Activated CD8-positive, alpha-beta T cell treated with anti-CD3 and anti-CD28 coated beads for 36 hours (primary cell): ENCODE data around the gene SSBP3. TPM values are rescaled to one million over a fixed set of nuclear protein-coding genes. Genes with fewer than 3 reads are reported as not detected.

Source experiments
- ATAC-seq: fragments of 200-7000 bp; cut with Tn5 transposase; one replicate; pipeline ENCODE4 v1.10.0; 2021; ENCODE audit warnings: mild to moderate bottlenecking, moderate library complexity
- CTCF ChIA-PET: fragments of 350-600 bp; sonication (Branson Sonifier 250); formaldehyde crosslinking; loops from one replicate; lab custom pipeline; 2021; ENCODE audit warnings: antibody characterized with exemption; lab: Charles Lee
- POLR2A ChIA-PET: fragments of 350-600 bp; sonication (Branson Sonifier 250); formaldehyde crosslinking; loops from one replicate; lab custom pipeline; 2021; ENCODE audit warnings: antibody characterized with exemption; lab: Charles Lee
- DNase-seq: peaks from one replicate; pipeline ENCODE4 v3.0.0-alpha.2; 2020
- H3K27ac Mint-ChIP-seq: one replicate; pipeline ENCODE4 v1.8.0; 2021; ENCODE audit warnings: mild to moderate bottlenecking, mixed read lengths
- H3K27me3 Mint-ChIP-seq: one replicate; pipeline ENCODE4 v1.8.0; 2021; ENCODE audit warnings: mixed read lengths
- H3K36me3 Mint-ChIP-seq: one replicate; pipeline ENCODE4 v1.8.0; 2021; ENCODE audit warnings: low read depth, mixed read lengths
- H3K4me1 Mint-ChIP-seq: one replicate; pipeline ENCODE4 v1.8.0; 2021; ENCODE audit warnings: low read depth, mixed read lengths
- H3K4me3 Mint-ChIP-seq: one replicate; pipeline ENCODE4 v1.8.0; 2021; ENCODE audit warnings: mild to moderate bottlenecking, moderate library complexity, mixed read lengths
- H3K9me3 Mint-ChIP-seq: one replicate; pipeline ENCODE4 v1.8.0; 2021; ENCODE audit warnings: mixed read lengths
- CTCF ChIP-seq: fragments of 200-600 bp; IDR thresholded peaks from one replicate; pipeline ENCODE4 v1.8.0; 2022; ENCODE audit warnings: antibody characterized with exemption, mild to moderate bottlenecking
- intact Hi-C: fragments of 100-400 bp; cut with micrococcal nuclease; formaldehyde crosslinking; loops from one replicate; pipeline ENCODE4 v1.10.0; 2022
- total RNA-seq, 2 experiments: library from RNA; stranded (reverse); gene quantifications; one replicate each; pipeline ENCODE4 v1.2.3, GENCODE V29; 2021

Gene SSBP3
- total RNA-seq, 2 experiments from 2014 or later, result 62.6 to 67.8 TPM

- CTCF ChIA-PET, result no interaction called here
- POLR2A ChIA-PET, result interaction anchor here (2.0 kb wide), 1 partner anchor 14 kb away, joined by 5 read pairs; no protein-coding TSS in a partner anchor
- Mint-ChIP-seq H3K36me3 (peaks cover 8% of the 10 kb centered on the region), H3K27me3 (no peaks in the 10 kb centered on the region), H3K9me3 (no peaks in the 10 kb centered on the region), H3K27ac (no peak overlapping the region), H3K4me1 (peaks cover 31% of the 10 kb centered on the region), H3K4me3 (no peak overlapping the region)
- DNase-seq, result no peak
- ATAC-seq, result no peak
- intact Hi-C loops, result no loop called here
- TF ChIP-seq CTCF, result no peak
Observed at GRCh38 chr1:54342288-54342687, 63.9 kb downstream of the SSBP3 start.

GRCh38 chr1:54341763-54342162 lies 64.4 kb downstream of the SSBP3 start:
- H3K4me3 Mint-ChIP-seq, result no peak overlapping the region
- peaks cover 31% of the 10 kb centered on the region for H3K4me1 Mint-ChIP-seq
- ChIA-PET CTCF (no interaction called here), POLR2A (interaction anchor here (2.0 kb wide), 1 partner anchor 14 kb away, joined by 5 read pairs; no protein-coding TSS in a partner anchor)
- DNase-seq (no peak), ATAC-seq (no peak)
- H3K9me3 Mint-ChIP-seq, result no peaks in the 10 kb centered on the region
- intact Hi-C loops, result no loop called here
- no peaks in the 10 kb centered on the region for H3K27me3 Mint-ChIP-seq
- H3K36me3 Mint-ChIP-seq, result peaks cover 8% of the 10 kb centered on the region
- no peak overlapping the region for H3K27ac Mint-ChIP-seq
- TF ChIP-seq CTCF, result no peak

- H3K4me1 Mint-ChIP-seq, result peaks cover 39% of the 10 kb centered on the region
- ATAC-seq (no peak), DNase-seq (no peak)
- H3K27ac Mint-ChIP-seq, result no peak overlapping the region
- H3K9me3 Mint-ChIP-seq, result no peaks in the 10 kb centered on the region
- intact Hi-C loops, result no loop called here
- H3K4me3 Mint-ChIP-seq, result no peak overlapping the region
- ChIA-PET CTCF (no interaction called here), POLR2A (no interaction called here)
- peaks cover 8% of the 10 kb centered on the region for H3K36me3 Mint-ChIP-seq
- no peak for TF ChIP-seq CTCF
- H3K27me3 Mint-ChIP-seq, result no peaks in the 10 kb centered on the region
Observed at GRCh38 chr1:54340878-54341277, 65.3 kb downstream of the SSBP3 start.

- Mint-ChIP-seq H3K36me3 (peaks cover 8% of the 10 kb centered on the region), H3K4me1 (peaks cover 43% of the 10 kb centered on the region), H3K9me3 (no peaks in the 10 kb centered on the region), H3K4me3 (no peak overlapping the region), H3K27ac (no peak overlapping the region), H3K27me3 (no peaks in the 10 kb centered on the region)
- POLR2A ChIA-PET, result no interaction called here
- CTCF ChIA-PET, result no interaction called here
- intact Hi-C loops, result no loop called here
- no peak for TF ChIP-seq CTCF
- DNase-seq, result no peak
- no peak for ATAC-seq
Observed at GRCh38 chr1:54340434-54340833, 65.8 kb downstream of the SSBP3 start.

- intact Hi-C loops, result no loop called here
- no peak for TF ChIP-seq CTCF
- ChIA-PET CTCF (interaction anchor here (1.1 to 1.2 kb wide), 2 partner anchors 11 to 171 kb away, joined by 3 to 5 read pairs; no protein-coding TSS in a partner anchor), POLR2A (no interaction called here)
- Mint-ChIP-seq H3K4me1 (peaks cover 43% of the 10 kb centered on the region), H3K9me3 (no peaks in the 10 kb centered on the region), H3K27me3 (no peaks in the 10 kb centered on the region), H3K27ac (no peak overlapping the region), H3K36me3 (peaks cover 8% of the 10 kb centered on the region), H3K4me3 (no peak overlapping the region)
- ATAC-seq, result no peak
- no peak for DNase-seq
Observed at GRCh38 chr1:54339126-54339525, 67.1 kb downstream of the SSBP3 start.
